Fibroblast of peridontal ligament (primary cell): ENCODE measurements around the gene NTN3.
"Not testable (repeated sequence)": the region's sequence is repeated elsewhere in the genome, so short reads cannot be mapped to it uniquely, and the experiment has no call there.

Experiments
- DNase-seq: peaks from one replicate; pipeline ENCODE4 v3.0.0-alpha.2; 2010; ENCODE audit errors: extremely low read depth

Gene NTN3

DNA sequence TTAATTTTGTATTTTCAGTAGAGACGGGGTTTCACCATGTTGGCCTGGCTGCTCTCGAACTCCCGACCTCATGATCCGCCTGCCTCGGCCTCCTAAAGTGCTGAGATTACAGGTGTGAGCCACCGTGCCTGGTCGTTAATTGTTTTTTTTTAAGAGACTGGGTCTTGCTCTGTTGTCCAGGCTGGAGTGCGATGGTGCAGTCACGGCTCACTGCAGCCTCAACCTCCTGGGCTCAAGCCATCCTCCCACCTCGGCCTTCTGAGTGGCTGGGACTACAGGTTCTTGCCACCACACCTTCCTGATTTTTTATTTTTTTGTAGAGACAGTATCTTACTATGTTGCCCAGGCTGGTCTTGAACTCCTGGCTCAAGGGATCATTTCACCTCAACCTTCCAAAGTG is 8.9 kb downstream of the NTN3 start:
- not testable (repeated sequence) for DNase-seq

DNA sequence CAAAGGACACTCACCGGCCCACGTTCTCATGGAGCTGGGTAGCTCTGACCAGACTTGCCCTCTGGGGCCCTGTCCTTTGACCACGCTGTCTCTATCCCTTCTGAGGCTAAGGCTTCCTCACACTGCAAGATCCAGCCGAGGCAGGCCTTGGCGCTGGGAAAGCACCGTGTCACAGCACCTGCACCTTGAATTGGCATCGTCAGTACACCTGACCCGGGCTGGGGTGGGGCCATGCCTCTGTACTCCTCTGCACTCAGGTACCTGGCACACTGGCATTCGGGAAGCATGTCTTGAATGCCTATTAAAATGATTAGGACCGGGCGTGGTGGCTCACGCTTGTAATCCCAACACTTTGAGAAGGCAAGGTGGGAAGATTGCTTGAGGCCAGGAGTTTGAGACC is 9.9 kb downstream of the NTN3 start:
- DNase-seq = no peak

DNA sequence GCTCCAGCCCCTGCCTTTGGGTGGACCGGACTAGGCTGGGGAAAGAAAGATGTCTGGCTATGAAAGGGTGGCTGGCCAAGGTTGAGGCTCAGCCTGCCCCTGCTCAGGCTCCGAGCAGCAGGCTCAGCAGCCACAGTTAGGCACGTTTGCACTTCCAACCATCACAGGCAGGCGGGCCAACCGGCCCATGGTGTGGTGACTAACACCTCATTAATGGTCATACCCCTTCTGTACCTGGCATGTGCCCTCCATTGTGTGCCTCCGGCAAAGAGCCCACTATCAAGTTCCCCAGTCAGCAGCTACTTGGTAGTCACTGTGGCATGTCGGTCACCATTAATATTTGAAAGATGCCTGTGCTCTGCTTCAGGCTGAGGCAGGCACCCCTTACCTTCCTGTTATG is 10.6 kb downstream of the NTN3 start:
- no peak for DNase-seq

DNA sequence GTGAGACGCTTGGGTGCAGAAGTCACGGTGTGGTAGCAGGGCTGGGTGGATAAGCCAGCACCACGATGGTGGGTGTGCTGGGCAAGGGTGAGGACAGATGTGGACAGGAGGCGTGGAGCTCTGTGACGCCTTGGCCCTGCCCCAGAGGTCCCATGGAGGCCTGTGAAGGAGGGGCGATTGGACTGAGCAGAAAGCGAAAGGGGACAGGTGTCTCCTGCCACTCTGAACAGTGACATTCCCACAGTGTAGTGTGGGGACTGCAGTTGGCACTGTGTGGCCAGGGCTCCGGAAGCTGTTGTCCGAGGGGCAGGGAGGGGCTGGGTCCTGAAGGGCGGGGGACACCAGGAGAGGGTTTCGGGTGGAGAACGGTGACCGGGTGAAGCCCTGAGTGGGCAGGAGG is 11.2 kb downstream of the NTN3 start:
- DNase-seq = no peak

DNA sequence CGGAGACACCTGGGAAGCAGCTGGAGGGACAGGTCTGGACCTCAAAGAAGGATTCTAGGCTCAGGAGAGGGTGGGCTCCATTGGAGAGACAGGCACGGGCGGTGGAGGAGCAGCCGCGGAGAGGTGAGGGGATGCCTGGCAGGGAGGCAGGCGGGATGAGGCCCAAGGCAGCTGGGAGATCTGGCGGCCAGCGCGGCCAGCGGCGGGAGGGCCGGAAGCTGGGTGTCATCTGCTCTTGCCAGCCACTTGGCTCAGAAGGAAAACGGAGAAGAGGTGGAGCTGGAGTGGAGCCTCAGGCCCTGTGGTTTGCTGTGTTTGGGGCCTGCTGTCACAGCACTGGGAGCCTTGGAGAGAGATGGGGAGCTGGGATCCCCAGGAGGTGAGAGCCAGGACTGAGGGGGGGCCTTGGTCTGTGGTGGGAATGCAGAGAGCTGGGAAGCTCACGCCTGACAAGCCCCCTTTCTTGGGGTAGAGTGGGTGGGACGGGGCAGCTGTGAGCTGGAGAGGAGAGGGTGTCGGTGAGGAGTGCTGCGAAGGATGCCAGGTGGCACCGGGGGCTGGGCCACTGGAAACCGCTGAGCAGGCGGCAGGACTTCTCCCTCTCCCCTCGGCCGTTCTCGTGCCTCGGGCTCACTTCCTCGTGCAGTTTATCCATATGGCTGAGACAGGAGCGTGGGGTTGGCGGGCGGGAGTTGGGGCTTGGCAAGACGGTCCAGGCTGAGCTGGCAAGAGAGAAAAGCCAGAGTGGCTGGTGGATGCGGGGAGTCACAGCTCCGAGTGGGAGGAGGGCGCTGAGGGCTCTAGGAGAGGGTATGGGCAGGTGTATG is 11.8 kb downstream of the NTN3 start:
- peak; percentile 69 for DNase-seq

DNA sequence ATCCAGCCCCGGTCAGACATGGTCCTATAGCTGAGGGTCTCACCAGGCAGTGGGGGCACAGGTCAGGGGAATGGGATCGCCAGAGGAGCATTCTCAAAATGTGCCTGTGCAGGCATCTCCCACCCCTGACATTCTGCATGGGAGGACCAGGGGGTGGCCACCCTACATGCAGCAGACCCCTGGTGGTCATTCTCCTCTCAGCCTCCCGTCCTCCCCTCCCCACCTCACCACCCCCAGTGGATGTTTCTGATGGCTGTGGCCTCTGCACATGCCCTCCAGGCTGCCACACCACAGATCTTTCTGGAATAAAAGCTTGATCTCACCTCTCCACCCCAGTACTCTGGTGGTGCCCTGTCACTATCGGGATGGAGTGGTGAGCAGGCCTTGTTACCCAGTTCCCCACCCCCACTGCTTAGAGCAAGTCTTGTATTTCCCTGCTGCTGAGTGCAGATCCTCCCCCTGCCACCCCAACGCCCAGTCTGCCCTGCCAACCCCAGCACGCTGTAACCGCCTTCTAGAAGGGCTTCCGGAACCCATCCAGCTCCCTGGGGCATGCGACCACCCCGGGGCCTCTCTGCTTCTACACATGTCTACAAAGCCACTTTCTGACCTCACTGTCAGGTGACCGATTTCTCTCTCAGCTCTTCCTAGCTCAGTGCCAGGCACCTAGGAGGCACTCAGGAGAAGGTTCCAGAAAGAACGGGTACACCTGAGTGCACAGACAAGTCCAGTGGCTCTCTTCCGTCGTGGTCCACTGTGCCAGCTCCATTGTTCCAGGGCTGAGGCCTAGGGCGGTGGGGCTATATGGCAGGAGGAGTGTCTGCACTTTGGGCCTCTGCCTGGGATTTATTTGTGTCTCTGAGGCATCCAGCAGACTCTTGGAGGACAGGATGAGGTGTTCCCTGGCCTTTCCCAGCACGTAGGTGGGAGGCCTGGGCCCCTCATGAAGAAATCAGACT is 13.1 kb downstream of the NTN3 start:
- DNase-seq = no peak

DNA sequence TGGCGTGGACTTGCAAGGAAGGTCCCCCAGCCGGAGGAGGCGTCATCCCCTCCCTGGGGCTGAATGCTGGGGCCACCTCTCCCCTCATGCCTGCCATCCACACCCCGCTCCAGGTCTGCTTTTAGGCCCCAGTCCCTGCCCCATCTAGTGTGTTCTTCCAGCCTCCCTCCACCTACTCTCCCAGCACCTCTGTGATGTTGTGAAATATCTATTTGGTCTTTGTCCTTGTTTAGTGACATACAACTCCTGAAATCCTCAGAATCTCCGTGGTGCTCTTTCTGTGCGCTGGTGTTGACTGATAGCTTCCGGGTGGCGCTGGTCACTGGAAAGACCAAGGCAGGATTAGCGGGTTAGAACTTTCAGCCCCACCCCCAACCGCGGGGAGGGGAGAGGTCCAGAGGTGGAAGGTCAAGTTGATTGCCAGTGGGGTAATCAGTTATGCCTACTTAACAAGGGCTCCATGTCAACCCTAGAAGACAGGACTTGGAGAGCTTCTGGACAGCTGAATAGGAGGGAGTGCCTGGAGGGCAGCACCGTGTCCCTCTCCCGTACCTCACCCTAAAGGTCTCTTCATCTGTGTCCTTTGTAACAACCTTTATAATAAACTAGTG is 13.9 kb downstream of the NTN3 start:
- no peak for DNase-seq

DNA sequence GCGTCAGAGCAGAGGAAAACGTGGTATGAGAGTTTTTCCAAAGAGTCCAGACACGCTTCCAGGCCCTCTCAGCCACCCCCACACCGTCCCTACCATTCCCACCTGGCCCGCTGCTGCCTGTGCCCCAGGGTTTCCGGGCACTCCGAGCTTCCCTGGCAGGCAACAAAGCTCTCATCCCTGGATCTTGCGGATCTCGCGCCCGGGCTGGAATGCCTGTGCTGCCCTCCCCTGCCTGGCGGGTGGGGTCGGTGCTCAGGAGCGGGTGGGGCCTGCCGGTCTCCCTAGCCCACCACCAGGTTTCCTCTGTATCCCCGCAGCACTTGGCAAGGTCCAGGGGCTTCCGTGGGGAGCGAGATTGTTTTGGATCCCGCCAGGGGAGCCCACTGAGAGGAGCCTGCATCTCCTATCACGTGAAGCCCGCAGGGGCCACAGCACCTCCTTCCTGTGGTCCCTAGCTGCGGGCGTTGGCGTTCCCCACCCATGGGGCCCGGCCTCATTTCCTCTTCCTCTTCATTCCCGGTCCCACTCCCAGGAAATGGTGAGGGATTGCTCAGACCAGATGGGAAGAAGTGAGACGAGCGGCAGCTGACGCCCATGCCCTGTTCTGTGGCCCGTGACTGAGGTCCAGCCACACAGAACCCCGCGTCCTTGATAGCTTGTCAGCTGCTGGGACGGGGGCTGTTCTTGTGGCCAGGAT is 14.9 kb downstream of the NTN3 start:
- DNase-seq = no peak

DNA sequence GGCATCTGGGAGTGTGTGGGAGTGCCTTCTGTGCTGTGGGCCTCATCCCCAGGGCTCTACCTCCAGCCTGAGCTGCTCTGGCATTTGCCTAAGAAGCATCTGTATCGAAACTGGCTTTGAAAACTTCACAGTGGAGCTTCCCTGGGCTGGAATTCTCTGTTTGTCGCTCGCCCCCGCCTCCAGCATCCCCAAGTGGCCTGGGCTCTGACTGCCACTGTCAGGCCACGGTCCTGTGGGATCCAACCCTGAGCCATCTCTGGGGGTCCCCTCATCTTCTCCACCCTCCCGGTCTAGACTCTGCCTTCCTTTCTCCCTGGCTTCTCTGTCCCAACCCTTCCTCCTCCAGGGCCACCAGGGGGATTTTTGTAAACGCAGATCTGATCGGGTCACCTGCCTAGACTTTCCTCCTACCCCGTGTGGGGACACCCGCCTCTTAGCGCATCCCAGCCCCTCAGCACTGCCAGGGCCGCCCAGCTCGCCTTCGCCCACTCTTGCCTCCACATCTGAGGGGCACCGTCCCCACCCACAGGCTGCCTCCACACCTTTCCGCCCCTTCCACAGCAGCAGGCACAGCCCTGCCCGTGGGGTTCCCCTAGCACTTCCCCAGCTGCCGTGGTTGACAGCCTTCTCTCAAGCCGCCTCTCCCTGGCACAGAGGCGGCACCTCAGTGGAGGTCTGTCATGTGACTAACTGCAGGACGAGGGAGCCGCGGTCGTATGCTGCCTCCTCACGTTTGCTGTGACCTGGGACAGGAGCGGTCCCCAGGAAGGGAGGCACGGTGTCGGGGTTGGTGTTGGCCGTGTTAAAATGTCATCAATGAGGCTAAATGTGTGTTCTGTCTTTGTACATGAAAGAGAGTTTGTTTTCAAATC is 15.8 kb downstream of the NTN3 start:
- DNase-seq = no peak

DNA sequence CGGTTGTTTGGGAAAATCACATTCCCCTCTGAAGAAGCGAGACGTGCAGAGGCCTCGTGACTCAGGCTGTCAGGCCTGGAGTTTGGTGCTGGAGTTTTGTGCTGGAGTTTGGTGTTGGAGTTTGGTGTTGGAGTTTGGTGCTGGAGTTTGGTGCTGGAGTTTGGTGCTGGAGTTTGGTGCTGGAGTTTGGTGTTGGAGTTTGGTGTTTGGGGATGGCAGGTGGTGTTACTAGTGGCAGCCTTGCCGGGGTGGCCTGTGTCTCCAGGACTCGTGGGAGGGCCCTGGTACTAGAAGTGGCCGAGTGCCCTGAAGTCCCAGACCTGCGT is 16.4 kb downstream of the NTN3 start:
- DNase-seq = no peak

DNA sequence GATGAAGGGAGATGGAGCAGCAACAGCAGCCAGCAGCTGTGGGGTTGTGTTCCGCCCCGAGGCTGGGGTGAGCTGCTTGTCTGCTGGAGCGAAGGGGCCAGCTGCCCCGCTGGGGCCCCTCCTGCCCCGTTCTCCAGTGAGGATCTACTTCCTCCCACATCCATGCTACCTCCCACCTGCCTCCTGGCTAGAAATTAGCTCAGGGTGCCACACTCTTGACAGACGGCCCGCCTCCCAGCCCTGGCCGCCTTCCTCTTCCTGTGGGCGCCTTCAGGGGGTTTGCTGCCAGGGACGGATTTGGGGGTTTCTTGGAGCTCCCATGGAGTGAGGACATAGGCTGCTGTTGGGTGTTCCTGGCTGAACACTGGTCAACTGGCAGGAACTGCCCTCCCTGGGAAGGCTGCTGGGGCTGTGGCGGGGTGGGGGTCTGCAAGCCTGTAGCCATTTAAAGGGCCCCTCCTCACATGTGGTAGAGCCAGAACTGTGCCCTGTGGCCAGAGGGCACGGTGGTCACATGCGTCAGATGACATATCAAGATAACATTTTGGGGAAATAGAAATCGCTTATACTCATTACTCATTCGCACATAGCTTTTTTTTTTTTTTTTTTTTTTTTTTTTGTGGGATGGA is 16.9 kb downstream of the NTN3 start:
- no peak for DNase-seq

DNA sequence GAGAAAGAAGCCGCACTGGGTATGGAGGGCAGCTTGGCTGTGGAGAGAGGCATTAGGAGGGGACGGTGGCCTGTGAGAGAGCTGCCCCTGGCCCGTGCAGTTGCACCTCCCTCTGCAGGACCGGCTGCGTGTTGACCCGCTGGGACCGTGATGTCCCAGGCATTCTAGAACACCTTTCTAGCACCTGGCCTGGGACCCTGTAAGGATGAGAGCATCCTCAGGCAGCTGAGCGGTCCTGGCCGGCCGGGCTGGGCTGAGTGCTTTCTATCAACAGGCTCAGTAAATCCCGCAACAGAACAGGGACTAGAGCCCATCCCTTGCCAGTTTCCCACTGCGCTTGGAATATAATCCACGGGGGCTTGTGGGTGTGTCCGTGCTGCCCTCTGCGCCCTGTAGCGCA is 18.5 kb downstream of the NTN3 start:
- no peak for DNase-seq

DNA sequence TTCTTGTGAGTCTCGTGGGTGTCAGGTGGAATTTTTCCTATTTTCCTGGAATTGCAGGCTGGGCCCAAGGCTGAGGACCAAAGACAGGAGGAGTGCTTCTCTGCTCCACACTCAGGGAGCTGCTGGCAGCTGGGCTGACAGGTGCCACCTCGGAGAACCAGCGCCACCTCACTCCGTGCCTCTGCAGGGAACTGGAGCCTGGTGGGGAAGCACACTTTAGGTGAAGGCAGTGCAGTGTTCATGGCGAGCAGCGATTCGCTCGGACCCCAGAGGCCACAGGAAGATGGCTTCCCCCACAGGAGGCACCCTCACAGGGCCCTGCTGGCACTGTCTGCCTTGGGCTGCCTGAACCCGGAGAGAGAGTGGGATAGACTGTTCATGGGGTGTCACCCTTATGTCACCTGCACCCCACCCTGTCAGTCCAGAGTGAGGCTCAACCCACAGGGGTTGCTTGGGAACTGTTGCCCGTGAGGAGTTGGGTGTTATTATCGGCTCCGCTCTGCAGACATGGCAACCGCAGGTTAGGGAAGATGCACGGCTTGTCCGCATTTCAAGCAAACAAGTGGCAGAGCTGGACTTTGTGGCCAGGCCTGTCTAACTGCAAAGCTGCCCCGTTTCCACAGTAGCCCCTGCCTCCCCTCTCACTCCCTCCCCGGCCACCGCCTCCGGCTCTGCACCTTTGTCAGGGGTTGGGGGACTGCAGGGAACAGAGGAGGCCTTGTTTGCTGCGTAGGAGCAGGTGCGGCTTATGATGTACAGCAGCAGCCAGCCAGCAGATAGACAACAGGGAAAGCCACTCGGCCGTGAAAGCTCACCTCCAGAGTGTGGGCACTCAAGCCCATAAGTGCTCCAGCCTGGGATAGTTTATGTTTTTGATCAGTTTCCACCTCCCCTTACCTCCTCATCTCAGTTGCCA is 19.4 kb downstream of the NTN3 start:
- no peak for DNase-seq

DNA sequence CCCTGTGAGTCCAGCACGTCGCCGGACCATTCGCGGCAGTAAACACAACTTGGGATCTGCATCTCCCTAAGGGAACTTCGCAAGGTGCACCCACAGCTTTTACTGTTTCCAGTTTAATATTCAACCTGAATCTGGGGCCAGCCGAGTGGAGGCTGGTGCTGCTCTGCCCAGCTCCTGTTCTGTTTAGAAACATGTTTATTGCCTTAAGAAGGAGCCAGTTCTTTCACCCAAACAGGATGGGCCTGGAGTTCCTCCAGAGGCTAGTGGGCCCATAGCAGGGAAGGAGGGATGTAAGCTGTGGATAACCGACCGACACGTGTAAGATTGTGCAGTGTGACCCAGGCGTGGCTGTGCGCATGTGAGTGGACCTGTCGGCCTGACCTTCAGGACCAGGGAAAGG is 21.2 kb downstream of the NTN3 start:
- no peak for DNase-seq

DNA sequence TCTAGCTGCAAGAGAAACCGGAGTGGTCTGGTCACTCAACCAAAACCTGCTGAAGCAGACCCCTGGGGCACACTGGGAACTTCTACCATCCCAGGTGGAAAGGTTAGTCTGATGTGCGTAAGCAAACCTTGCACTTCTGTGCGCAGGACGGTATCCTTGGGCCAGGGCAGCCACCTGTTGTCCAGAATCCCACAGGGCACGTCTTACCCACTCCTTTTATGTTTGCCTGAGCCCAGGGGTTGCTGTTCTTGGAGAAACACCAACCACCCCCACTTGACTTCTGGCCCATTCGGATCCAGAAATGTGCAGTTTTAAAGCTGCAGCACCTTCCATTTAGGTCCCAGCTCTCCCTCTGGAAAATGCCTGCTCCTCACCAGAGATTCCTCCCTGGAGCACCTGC is 22.5 kb downstream of the NTN3 start:
- DNase-seq = no peak

DNA sequence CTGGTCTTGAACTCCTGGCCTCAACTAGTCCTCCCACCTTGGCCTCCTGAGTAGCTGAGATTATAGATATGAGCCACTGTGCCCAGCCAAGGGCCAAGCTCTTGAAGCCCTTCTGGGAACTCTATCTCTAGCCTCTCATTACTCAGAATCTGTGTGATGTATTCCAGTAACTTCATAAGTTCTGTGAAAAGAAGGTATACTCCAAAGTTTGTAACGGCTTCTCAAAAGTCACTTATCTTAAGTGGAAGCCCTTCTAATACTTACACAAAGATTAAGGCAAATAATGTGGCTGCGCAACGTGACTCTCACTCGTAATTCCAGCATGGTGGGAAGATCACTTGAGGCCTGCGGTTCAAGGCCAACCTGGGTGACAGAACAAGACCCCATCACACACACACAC is 23.5 kb downstream of the NTN3 start:
- no peak for DNase-seq

DNA sequence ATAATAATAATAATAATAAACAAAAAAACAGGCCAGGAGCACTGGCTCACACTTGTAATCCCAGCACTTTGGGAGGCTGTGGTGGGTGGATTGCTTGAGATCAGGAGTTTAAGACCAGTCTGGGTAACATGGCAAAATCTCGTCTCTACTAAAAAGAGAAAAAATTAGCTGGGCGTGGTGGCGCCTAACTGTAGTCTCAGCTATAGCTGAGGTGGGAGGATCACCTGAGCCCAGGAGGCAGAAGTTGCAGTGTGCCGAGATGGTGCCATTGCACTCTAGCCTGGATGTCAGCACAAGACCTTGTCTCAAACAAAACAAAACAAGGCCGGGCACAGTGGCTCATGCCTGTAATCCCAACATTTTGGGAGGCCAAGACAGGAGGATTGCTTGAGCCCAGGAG is 23.9 kb downstream of the NTN3 start:
- no peak for DNase-seq

DNA sequence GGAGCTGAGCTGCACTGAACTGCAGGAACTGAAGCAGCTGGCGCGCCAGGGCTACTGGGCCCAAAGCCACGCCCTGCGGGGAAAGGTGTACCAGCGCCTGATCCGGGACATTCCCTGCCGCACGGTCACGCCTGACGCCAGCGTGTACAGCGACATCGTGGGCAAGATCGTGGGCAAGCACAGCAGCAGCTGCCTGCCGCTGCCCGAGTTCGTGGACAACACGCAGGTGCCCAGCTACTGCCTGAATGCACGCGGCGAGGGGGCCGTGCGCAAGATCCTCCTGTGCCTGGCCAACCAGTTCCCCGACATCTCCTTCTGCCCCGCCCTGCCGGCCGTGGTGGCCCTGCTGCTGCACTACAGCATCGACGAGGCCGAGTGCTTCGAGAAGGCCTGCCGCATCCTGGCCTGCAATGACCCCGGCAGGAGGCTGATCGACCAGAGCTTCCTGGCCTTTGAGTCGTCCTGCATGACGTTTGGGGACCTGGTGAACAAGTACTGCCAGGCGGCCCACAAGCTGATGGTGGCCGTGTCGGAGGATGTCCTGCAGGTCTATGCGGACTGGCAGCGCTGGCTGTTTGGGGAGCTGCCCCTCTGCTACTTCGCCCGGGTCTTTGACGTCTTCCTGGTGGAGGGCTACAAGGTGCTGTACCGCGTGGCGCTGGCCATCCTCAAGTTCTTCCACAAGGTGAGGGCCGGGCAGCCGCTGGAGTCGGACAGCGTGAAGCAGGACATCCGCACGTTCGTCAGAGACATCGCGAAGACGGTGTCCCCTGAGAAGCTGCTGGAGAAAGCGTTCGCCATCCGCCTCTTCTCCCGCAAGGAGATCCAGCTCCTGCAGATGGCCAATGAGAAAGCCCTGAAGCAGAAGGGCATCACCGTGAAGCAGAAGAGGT is 25.4 kb downstream of the NTN3 start:
- DNase-seq = no peak
